Measurements from ENCODE around the gene ALLC. TPM values are rescaled to one million over a fixed set of nuclear protein-coding genes. Genes with fewer than 3 reads are reported as not detected.

Gene ALLC
- total and polyA plus RNA-seq, 2 donors (not counting 1 experiment from before 2014, with no cell fraction given), result not detected

GRCh38 chr2:3637692-3638455 is 20.1 kb upstream of the ALLC start:
- H3K27me3 Mint-ChIP-seq, result peaks cover 9% of the 10 kb centered on the region
- ChIA-PET POLR2A (no interaction called here), CTCF (no interaction called here)
- no peaks in the 10 kb centered on the region for H3K36me3 ChIP-seq (replicated peaks in 1 of 2; ENCODE audit: control extremely low read depth in 1 of 2, control insufficient read depth in 1 of 2, extremely low read depth in 1 of 2, insufficient read depth in 2 of 2, low read length in 1 of 2)
- H3K9me3 Mint-ChIP-seq (ENCODE audit: insufficient read depth), result no peaks in the 10 kb centered on the region
- no peaks in the 10 kb centered on the region for H3K27me3 ChIP-seq (replicated peaks in 1 of 4; ENCODE audit: control extremely low read depth in 1 of 4, control insufficient read depth in 3 of 4, insufficient read depth in 4 of 4, low read length in 3 of 4)
- no peak overlapping the region for H3K4me2 ChIP-seq (replicated peaks; ENCODE audit: low read depth, low read length, poor library complexity, severe bottlenecking)
- DNase-seq (no peak), ATAC-seq (ENCODE audit: low read depth) (no peak)
- H3K27ac Mint-ChIP-seq, result no peak overlapping the region
- H3K27ac ChIP-seq (ENCODE audit: low read length in 2 of 2), result no peak overlapping the region
- no peak overlapping the region for H3K4me3 ChIP-seq (ENCODE audit: control extremely low read depth in 1 of 5, extremely low read depth in 1 of 5, insufficient read depth in 1 of 5, low read depth in 2 of 5, low read length in 4 of 5)
- no peak for TF ChIP-seq EZH2 (IDR thresholded peaks at IDR 0.05; ENCODE audit: borderline replicate concordance, insufficient read depth, low read depth, low read length, poor library complexity, severe bottlenecking)
- TF ChIP-seq, protein P1, sequence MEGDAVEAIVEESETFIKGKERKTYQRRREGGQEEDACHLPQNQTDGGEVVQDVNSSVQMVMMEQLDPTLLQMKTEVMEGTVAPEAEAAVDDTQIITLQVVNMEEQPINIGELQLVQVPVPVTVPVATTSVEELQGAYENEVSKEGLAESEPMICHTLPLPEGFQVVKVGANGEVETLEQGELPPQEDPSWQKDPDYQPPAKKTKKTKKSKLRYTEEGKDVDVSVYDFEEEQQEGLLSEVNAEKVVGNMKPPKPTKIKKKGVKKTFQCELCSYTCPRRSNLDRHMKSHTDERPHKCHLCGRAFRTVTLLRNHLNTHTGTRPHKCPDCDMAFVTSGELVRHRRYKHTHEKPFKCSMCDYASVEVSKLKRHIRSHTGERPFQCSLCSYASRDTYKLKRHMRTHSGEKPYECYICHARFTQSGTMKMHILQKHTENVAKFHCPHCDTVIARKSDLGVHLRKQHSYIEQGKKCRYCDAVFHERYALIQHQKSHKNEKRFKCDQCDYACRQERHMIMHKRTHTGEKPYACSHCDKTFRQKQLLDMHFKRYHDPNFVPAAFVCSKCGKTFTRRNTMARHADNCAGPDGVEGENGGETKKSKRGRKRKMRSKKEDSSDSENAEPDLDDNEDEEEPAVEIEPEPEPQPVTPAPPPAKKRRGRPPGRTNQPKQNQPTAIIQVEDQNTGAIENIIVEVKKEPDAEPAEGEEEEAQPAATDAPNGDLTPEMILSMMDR (IDR thresholded peaks at IDR 0.05), result no peak
- WGBS (ENCODE audit: insufficient coverage), result 93% methylated on average over 30 of the region's 30 CpGs
- H3K9me3 ChIP-seq (ENCODE audit: control extremely low read depth in 1 of 3, control insufficient read depth in 2 of 3, insufficient read depth in 1 of 3, low read length in 2 of 3), result no peaks in the 10 kb centered on the region
- H4K20me1 ChIP-seq (ENCODE audit: control insufficient read depth, insufficient read depth, low read length, poor library complexity, severe bottlenecking), result no peaks in the 10 kb centered on the region
- no peak overlapping the region for H2AFZ ChIP-seq (ENCODE audit: insufficient read depth, low read depth, low read length, poor library complexity, severe bottlenecking)
- no peak overlapping the region for H3K9ac ChIP-seq (ENCODE audit: low read length)
- intact Hi-C loops (cut with micrococcal nuclease), result no loop called here
- no peaks in the 10 kb centered on the region for H3K4me1 ChIP-seq (ENCODE audit: control insufficient read depth in 2 of 2, insufficient read depth in 2 of 2, low read length in 2 of 2)
- H3K4me3 Mint-ChIP-seq, result no peak overlapping the region
- H3K79me2 ChIP-seq (ENCODE audit: control insufficient read depth, insufficient read depth, low read length), result no peaks in the 10 kb centered on the region
- no peaks in the 10 kb centered on the region for H3K4me1 Mint-ChIP-seq

- H3K36me3 ChIP-seq (replicated peaks in 1 of 2; ENCODE audit: control extremely low read depth in 1 of 2, control insufficient read depth in 1 of 2, extremely low read depth in 1 of 2, insufficient read depth in 2 of 2, low read length in 1 of 2), result no peaks in the 10 kb centered on the region
- no peaks in the 10 kb centered on the region for H4K20me1 ChIP-seq (ENCODE audit: control insufficient read depth, insufficient read depth, low read length, poor library complexity, severe bottlenecking)
- Mint-ChIP-seq H3K27ac (no peak overlapping the region), H3K27me3 (peaks cover 9% of the 10 kb centered on the region), H3K9me3 (ENCODE audit: insufficient read depth) (no peaks in the 10 kb centered on the region), H3K4me1 (no peaks in the 10 kb centered on the region), H3K4me3 (no peak overlapping the region)
- TF ChIP-seq EZH2 (IDR thresholded peaks at IDR 0.05; ENCODE audit: borderline replicate concordance, insufficient read depth, low read depth, low read length, poor library complexity, severe bottlenecking), result no peak
- TF ChIP-seq, protein P1 (IDR thresholded peaks at IDR 0.05), result no peak
- 80% methylated on average over 6 of the region's 8 CpGs for WGBS (ENCODE audit: insufficient coverage)
- H3K9ac ChIP-seq (ENCODE audit: low read length), result no peak overlapping the region
- H3K4me3 ChIP-seq (ENCODE audit: control extremely low read depth in 1 of 5, extremely low read depth in 1 of 5, insufficient read depth in 1 of 5, low read depth in 2 of 5, low read length in 4 of 5), result no peak overlapping the region
- DNase-seq (no peak), ATAC-seq (ENCODE audit: low read depth) (no peak)
- H3K27me3 ChIP-seq (replicated peaks in 1 of 4; ENCODE audit: control extremely low read depth in 1 of 4, control insufficient read depth in 3 of 4, insufficient read depth in 4 of 4, low read length in 3 of 4), result no peaks in the 10 kb centered on the region
- ChIA-PET CTCF (no interaction called here), POLR2A (no interaction called here)
- H3K4me1 ChIP-seq (ENCODE audit: control insufficient read depth in 2 of 2, insufficient read depth in 2 of 2, low read length in 2 of 2), result no peaks in the 10 kb centered on the region
- intact Hi-C loops (cut with micrococcal nuclease), result no loop called here
- H3K27ac ChIP-seq (ENCODE audit: low read length in 2 of 2), result no peak overlapping the region
- no peak overlapping the region for H3K4me2 ChIP-seq (replicated peaks; ENCODE audit: low read depth, low read length, poor library complexity, severe bottlenecking)
- H3K9me3 ChIP-seq (ENCODE audit: control extremely low read depth in 1 of 3, control insufficient read depth in 2 of 3, insufficient read depth in 1 of 3, low read length in 2 of 3), result no peaks in the 10 kb centered on the region
- H3K79me2 ChIP-seq (ENCODE audit: control insufficient read depth, insufficient read depth, low read length), result no peaks in the 10 kb centered on the region
- H2AFZ ChIP-seq (ENCODE audit: insufficient read depth, low read depth, low read length, poor library complexity, severe bottlenecking), result no peak overlapping the region
Observed at GRCh38 chr2:3638456-3638810, 19.6 kb upstream of the ALLC start.
